Colonic mucosa (tissue), 4 donors: ENCODE data around the gene AGPAT3. TPM values are rescaled to one million over a fixed set of nuclear protein-coding genes. Genes with fewer than 3 reads are reported as not detected.

ENCODE experiments used
- DNase-seq: peaks from one replicate; pipeline ENCODE4 v3.0.0-alpha.2; 2020
- H3K27ac ChIP-seq: fragments of 200-600 bp; one replicate; pipeline ENCODE4 v1.8.0; 2021
- H3K27me3 ChIP-seq: fragments of 200-600 bp; one replicate; pipeline ENCODE4 v1.8.0; 2021
- H3K36me3 ChIP-seq: fragments of 200-600 bp; one replicate; pipeline ENCODE4 v1.8.0; 2021
- H3K4me1 ChIP-seq: fragments of 200-600 bp; one replicate; pipeline ENCODE4 v1.8.0; 2021; ENCODE audit warnings: mild to moderate bottlenecking
- H3K4me3 ChIP-seq: fragments of 200-600 bp; one replicate; pipeline ENCODE4 v1.8.0; 2021
- H3K9ac ChIP-seq, 2 donors: one replicate each; pipeline ENCODE4 v1.7.0; 2013; ENCODE audit warnings: control low read depth in 2 of 2, low read depth in 2 of 2, low read length in 2 of 2
- H3K9me3 ChIP-seq: fragments of 200-600 bp; one replicate; pipeline ENCODE4 v1.8.0; 2021
- intact Hi-C: fragments of 100-400 bp; cut with DNase I; formaldehyde crosslinking; loops from one replicate; pipeline ENCODE4 v1.14.1; 2022
- total RNA-seq, 2 donors: library from RNA; stranded (reverse); fragmentation: NEBNext Ultra II Directional in 1 of 2; extraction: Animal tissue kit (Norgen Biotek cat#: 25700) in 1 of 2; gene quantifications; one replicate each; pipeline ENCODE4 v1.2.1, GENCODE V29; 2021
- TF ChIP-seq, protein P1 (sequence below): fragments of 200-600 bp; IDR thresholded peaks from one replicate; pipeline ENCODE4 v1.8.0; 2022; ENCODE audit warnings: antibody characterized with exemption, mild to moderate bottlenecking
- donor health status: healthy.
- donor health status: DM: no; HTN: no; CAD: no.
- donor health status: DM: no; HTN: no; CAD: no.

The AGPAT3 gene
- total RNA-seq, 2 donors from 2014 or later, result 82.2 to 101 TPM

DNA sequence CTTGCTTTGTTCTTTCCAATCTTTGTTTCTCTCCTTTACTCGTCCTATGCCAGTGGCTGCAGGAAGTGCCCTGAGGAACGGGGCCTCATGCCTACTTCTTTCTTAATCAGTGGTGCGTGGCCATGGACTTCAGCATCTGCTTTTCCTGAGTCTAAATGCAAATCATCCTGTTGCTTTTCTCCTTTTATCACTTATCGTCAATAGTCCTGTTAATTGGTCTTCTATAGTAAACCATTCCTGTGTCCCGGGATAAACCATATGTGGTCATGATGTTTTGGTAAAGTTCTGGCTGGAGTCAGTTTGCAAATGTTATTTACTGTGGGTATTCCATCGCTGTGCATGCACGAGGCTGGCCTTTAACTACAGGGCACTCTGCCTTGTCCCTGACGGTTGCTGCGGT is 47.5 kb downstream of the AGPAT3 start:
- no peaks in the 10 kb centered on the region for H3K4me1 ChIP-seq
- DNase-seq, result no peak
- H3K36me3 ChIP-seq, result no peaks in the 10 kb centered on the region
- no peak overlapping the region for H3K27ac ChIP-seq
- TF ChIP-seq, protein P1, sequence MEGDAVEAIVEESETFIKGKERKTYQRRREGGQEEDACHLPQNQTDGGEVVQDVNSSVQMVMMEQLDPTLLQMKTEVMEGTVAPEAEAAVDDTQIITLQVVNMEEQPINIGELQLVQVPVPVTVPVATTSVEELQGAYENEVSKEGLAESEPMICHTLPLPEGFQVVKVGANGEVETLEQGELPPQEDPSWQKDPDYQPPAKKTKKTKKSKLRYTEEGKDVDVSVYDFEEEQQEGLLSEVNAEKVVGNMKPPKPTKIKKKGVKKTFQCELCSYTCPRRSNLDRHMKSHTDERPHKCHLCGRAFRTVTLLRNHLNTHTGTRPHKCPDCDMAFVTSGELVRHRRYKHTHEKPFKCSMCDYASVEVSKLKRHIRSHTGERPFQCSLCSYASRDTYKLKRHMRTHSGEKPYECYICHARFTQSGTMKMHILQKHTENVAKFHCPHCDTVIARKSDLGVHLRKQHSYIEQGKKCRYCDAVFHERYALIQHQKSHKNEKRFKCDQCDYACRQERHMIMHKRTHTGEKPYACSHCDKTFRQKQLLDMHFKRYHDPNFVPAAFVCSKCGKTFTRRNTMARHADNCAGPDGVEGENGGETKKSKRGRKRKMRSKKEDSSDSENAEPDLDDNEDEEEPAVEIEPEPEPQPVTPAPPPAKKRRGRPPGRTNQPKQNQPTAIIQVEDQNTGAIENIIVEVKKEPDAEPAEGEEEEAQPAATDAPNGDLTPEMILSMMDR, result no peak
- H3K9ac ChIP-seq, result no peak overlapping the region
- H3K4me3 ChIP-seq, result no peak overlapping the region
- H3K9me3 ChIP-seq, result no peaks in the 10 kb centered on the region
- H3K27me3 ChIP-seq, result no peaks in the 10 kb centered on the region
- intact Hi-C loops, result no loop called here

DNA sequence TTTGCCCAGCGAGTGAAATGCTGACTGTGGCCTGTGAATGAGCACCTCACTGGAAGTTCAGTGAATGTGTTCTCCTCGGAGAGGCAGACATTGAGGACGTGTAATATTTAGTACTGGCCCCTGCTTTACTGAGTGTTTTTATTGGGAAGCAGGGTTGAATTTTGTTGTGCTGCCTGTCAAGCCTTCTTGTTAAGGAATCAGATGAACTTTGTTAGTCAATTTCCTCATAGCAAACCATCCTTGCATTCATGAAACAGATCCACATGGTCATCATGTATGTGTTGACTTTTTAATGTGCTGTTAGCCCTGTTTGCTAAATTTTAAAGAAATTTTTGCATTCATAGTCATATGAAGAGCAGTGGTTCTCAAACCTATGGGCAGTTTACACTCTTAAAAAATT is 47.9 kb downstream of the AGPAT3 start:
- no peaks in the 10 kb centered on the region for H3K9me3 ChIP-seq
- H3K27ac ChIP-seq, result no peak overlapping the region
- TF ChIP-seq, protein P1, result no peak
- no peaks in the 10 kb centered on the region for H3K4me1 ChIP-seq
- DNase-seq, result no peak
- H3K36me3 ChIP-seq, result no peaks in the 10 kb centered on the region
- H3K27me3 ChIP-seq, result no peaks in the 10 kb centered on the region
- no peak overlapping the region for H3K9ac ChIP-seq
- H3K4me3 ChIP-seq, result no peak overlapping the region
- intact Hi-C loops, result no loop called here

DNA sequence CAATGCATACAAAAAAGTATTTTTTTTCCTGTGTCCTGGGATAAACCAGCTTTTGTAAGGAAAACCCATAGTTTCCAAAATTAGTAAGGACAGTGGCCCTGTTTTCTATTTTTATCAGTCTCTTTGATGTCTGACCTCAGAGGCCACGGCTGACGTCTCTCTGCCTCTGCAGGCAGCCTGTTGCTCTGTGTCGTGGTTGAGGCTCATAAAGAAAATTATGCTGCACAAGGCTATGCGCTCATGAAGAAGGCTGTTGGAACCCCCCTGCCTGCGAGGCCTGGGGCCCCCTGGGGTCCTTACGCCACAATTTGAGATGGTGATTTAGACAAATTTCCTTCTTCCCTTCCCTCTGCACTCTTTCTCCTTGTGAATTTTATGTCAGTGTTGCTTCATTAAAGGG is 48.9 kb downstream of the AGPAT3 start:
- TF ChIP-seq, protein P1, result no peak
- no peaks in the 10 kb centered on the region for H3K4me1 ChIP-seq

DNA sequence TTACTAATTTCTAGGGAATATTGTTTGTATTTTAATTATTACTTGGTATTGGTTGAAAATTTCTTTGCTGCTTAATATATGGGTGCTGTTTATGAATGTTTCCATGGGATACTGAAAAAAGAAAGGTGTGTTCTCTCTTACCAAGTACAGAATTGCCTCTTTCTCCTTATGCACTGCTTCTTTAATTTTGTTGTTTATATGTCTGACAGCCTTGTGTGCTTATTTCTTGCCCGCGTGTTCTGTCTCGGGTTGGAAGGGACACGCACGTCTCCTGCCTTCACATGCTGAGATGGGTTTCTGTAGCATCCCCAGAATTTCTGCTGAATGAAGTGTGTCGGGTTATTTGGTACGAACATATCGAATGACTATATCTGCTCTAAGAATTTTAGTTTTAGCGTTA is 51.1 kb downstream of the AGPAT3 start:
- Histone ChIP-seq H3K4me3 (no peak overlapping the region), H3K27me3 (no peaks in the 10 kb centered on the region), H3K9me3 (no peaks in the 10 kb centered on the region), H3K4me1 (no peaks in the 10 kb centered on the region), H3K36me3 (no peaks in the 10 kb centered on the region), H3K9ac (no peak overlapping the region), H3K27ac (no peak overlapping the region)
- intact Hi-C loops, result no loop called here
- no peak for DNase-seq
- TF ChIP-seq, protein P1, result no peak

More for the DNA sequence above, 48.9 kb downstream of the AGPAT3 start:
- no peaks in the 10 kb centered on the region for H3K27me3 ChIP-seq
- intact Hi-C loops, result no loop called here
- no peak for DNase-seq
- no peak overlapping the region for H3K4me3 ChIP-seq
- H3K36me3 ChIP-seq, result no peaks in the 10 kb centered on the region
- H3K9me3 ChIP-seq, result no peaks in the 10 kb centered on the region
- H3K9ac ChIP-seq, result no peak overlapping the region
- no peak overlapping the region for H3K27ac ChIP-seq

DNA sequence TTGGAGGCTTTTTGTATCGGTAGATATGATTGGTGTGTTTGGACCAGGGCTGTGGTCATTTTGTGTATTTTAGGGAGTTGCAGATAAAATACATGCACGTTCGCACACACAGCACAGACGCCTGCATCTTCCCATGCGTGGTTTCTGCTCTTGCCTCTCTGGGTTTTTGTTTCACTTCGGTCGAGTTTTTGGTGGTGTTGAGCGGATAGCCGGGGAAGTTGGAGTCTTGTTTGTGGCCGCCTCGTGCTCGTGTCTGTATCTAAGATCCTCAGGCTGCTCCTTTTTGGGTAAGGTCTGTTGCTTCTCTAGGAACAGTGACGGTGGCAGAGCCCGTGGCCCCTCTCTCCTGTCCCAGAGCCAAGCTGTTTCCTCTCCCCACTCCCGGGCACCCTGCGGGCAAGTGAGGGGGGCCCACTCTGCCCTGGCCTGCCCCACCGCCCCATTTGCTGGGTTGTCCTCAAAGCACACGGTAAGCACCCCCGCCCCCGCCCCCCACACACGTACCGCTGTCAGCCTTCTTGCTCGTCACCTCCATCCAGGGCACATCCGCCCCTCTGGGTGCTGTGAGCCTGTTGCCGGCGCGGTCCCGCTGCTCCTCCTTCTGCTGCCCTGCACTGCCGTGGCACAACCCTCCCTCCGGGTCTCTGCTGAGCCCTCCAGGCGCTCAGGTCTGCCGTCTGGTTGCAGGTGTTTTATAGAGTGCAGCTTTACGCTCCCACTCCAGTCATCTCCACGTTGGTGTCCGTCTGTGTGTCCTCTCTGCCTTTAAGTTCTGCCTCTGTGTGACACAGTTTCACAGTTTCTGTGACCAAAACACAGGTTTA is 51.9 kb downstream of the AGPAT3 start:
- Histone ChIP-seq H3K4me3 (peak overlapping the region; percentile 3), H3K36me3 (no peaks in the 10 kb centered on the region), H3K4me1 (no peaks in the 10 kb centered on the region), H3K9me3 (no peaks in the 10 kb centered on the region), H3K27ac (no peak overlapping the region), H3K27me3 (no peaks in the 10 kb centered on the region), H3K9ac (no peak overlapping the region)
- no peak for DNase-seq
- TF ChIP-seq, protein P1, result no peak
- intact Hi-C loops, result no loop called here
